Neural cell (in vitro differentiated cells): Measurements from ENCODE around the gene CFAP61.

Experiments used
- CTCF ChIP-seq: fragments of 450-650 bp; IDR thresholded peaks from 2 replicates; pipeline ENCODE4 v1.5.1; 2014; ENCODE audit warnings: antibody characterized with exemption, mild to moderate bottlenecking, moderate library complexity; ENCODE audit not compliant: poor library complexity, severe bottlenecking
- EP300 ChIP-seq: fragments of 450-650 bp; conservative IDR thresholded peaks from 2 replicates; pipeline ENCODE4 v1.6.1; 2014; ENCODE audit warnings: antibody characterized with exemption, mild to moderate bottlenecking, moderate library complexity; ENCODE audit not compliant: poor library complexity, severe bottlenecking
- EZH2 ChIP-seq: fragments of 200-600, 300-800 bp; shearing (Covaris generic), sonication (generic); IDR thresholded peaks from 2 replicates; pipeline ENCODE4 v1.6.1; 2014; ENCODE audit warnings: antibody characterized with exemption, low read length, borderline replicate concordance, mild to moderate bottlenecking; ENCODE audit not compliant: insufficient read depth, poor library complexity, severe bottlenecking
- POLR2AphosphoS5 ChIP-seq: IDR thresholded peaks from 2 replicates; pipeline ENCODE4 v1.6.1; 2012

- TF ChIP-seq CTCF = no peak
- TF ChIP-seq EP300 = no peak
- no peak for TF ChIP-seq POLR2AphosphoS5
- TF ChIP-seq EZH2 = no peak
These were observed 196.4 kb downstream of the CFAP61 start for GRCh38 chr20:20248620-20249200.
